Body of pancreas (tissue), 4 donors: Measurements from ENCODE around the gene MYCBP2. TPM values are rescaled to one million over a fixed set of nuclear protein-coding genes. Genes with fewer than 3 reads are reported as not detected.

Experiments used
- ATAC-seq: fragments of 150-250 bp; one replicate; pipeline ENCODE4 v1.9.1; 2016
- DNase-seq, 4 donors: peaks; one replicate each; pipeline ENCODE4 v3.0.0-alpha.2; 2019
- H3K27ac ChIP-seq, 4 donors: fragments of 200-600 bp; sonication (generic); 1 replicate in 3 of 4; 2 replicates in 1 of 4; pipeline versions ENCODE4 v1.5.1 to v1.6.1; 2016 to 2019; ENCODE audit warnings: mild to moderate bottlenecking in 1 of 4, mixed read lengths in 1 of 4, moderate library complexity in 1 of 4
- H3K27me3 ChIP-seq, 2 donors: fragments of 200-600 bp; sonication (generic); one replicate each; pipeline ENCODE4 v1.6.0; 2016; ENCODE audit warnings: mild to moderate bottlenecking in 1 of 2
- H3K36me3 ChIP-seq, 2 donors: fragments of 200-600 bp; sonication (generic); replicated peaks in 1 of 2; 2 replicates each; pipeline ENCODE4 v1.5.1; 2016; ENCODE audit warnings: low read depth in 2 of 2; ENCODE audit not compliant: insufficient read depth in 1 of 2
- H3K4me1 ChIP-seq: fragments of 200-600 bp; sonication (generic); one replicate; pipeline ENCODE4 v1.6.0; 2016
- H3K4me3 ChIP-seq, 2 donors: fragments of 200-600 bp; sonication (generic); 1 replicate in 1 of 2; 2 replicates in 1 of 2; pipeline ENCODE4 v1.5.1; 2016 to 2019
- H3K9me3 ChIP-seq, 3 donors: fragments of 200-600 bp; sonication (generic); 1 replicate in 2 of 3; 2 replicates in 1 of 3; pipeline ENCODE4 v1.5.1; 2016
- CTCF ChIP-seq, 7 experiments: fragments of 450-650 bp in 4 of 7; fragments of 200-600 bp in 3 of 7; sonication (generic) in 3 of 7; IDR thresholded peaks; one replicate each; pipeline ENCODE4 v1.5.1; 2016 to 2019; ENCODE audit warnings: antibody characterized with exemption in 7 of 7
- POLR2A ChIP-seq, 3 donors: fragments of 450-650 bp; IDR thresholded peaks; one replicate each; pipeline ENCODE4 v1.6.1; 2016; ENCODE audit warnings: antibody characterized with exemption in 3 of 3, mild to moderate bottlenecking in 2 of 3
- WGBS, 2 donors: methylation state at CpG; one replicate each; pipeline ENCODE4 v1.1.5; 2017; 5-methylcytosine and 5-hydroxymethylcytosine counted together
- intact Hi-C: fragments of 100-400 bp; cut with DNase I; formaldehyde crosslinking; loops from one replicate; pipeline ENCODE4 v1.15.1; 2023
- total RNA-seq, 2 donors: library from RNA; depleted of rRNA; stranded (reverse); fragments of >200 nt; gene quantifications; one replicate each; pipeline ENCODE4 v1.1.0, GENCODE V29; 2016

Gene MYCBP2
- total RNA-seq, 2 donors from 2014 or later = 85.9 to 127 TPM

DNA sequence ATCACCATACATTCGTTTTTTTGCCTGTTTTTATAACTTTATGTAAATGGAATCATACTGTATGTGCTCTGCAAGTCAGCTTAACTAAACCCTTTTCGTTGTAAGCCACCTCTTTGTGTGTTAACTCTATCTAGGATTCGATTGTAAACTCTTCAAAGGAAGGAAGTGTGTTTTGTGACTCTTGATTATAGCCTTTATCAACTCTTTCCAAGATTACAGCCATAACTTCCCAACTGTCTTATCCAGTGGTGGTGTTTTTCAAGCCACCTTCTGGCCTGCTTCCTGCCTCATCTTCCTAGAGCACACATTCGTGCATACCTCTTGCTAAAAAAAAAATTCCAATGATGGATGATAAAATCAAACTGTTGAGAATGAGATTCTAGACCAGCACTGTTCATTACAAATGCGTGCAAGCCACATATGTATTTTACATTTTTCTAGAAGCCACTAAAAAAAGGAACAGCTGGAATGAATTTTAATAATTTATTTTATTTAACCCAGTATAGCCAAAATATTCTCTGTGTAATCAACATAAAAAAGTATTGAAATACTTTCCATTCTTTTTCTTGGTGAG lies 287.9 kb downstream of the MYCBP2 start:
- 52 to 65% methylated on average over 5 of the region's 5 CpGs for WGBS, 2 donors
- Histone ChIP-seq H3K4me3 (no peak overlapping the region), H3K4me1 (peaks cover 10% of the 10 kb centered on the region), H3K27ac (no peak overlapping the region), H3K36me3 (no peaks in the 10 kb centered on the region), H3K27me3 (no peaks in the 10 kb centered on the region), H3K9me3 (no peaks in the 10 kb centered on the region)
- ATAC-seq = no peak
- DNase-seq = no peak
- intact Hi-C loops = no loop called here
- TF ChIP-seq POLR2A (IDR thresholded peaks at IDR 0.05) (no peak), CTCF (IDR thresholded peaks at IDR 0.05) (no peak)

- Histone ChIP-seq H3K27me3 (no peaks in the 10 kb centered on the region), H3K4me1 (peaks cover 10% of the 10 kb centered on the region), H3K4me3 (no peak overlapping the region), H3K36me3 (no peaks in the 10 kb centered on the region), H3K9me3 (no peaks in the 10 kb centered on the region), H3K27ac (no peak overlapping the region)
- 37 to 40% methylated on average over 1 of the region's 1 CpG for WGBS, 2 donors
- DNase-seq (no peak), ATAC-seq (no peak)
- intact Hi-C loops = no loop called here
- no peak for TF ChIP-seq POLR2A (IDR thresholded peaks at IDR 0.05)
- TF ChIP-seq CTCF (IDR thresholded peaks at IDR 0.05) = no peak
Observed at GRCh38 chr13:77036279-77036678, 290.6 kb downstream of the MYCBP2 start.

- no peak overlapping the region for H3K4me3 ChIP-seq
- 95 to 99% methylated on average over 5 of the region's 5 CpGs for WGBS, 2 donors
- DNase-seq (no peak), ATAC-seq (no peak)
- H3K9me3 ChIP-seq = no peaks in the 10 kb centered on the region
- H3K36me3 ChIP-seq = no peaks in the 10 kb centered on the region
- H3K4me1 ChIP-seq = peaks cover 6% of the 10 kb centered on the region
- H3K27ac ChIP-seq = no peak overlapping the region
- no peaks in the 10 kb centered on the region for H3K27me3 ChIP-seq
- TF ChIP-seq POLR2A (IDR thresholded peaks at IDR 0.05) (no peak), CTCF (IDR thresholded peaks at IDR 0.05) (no peak)
- intact Hi-C loops = no loop called here
Observed at GRCh38 chr13:77034881-77035280, 292.0 kb downstream of the MYCBP2 start.

DNA sequence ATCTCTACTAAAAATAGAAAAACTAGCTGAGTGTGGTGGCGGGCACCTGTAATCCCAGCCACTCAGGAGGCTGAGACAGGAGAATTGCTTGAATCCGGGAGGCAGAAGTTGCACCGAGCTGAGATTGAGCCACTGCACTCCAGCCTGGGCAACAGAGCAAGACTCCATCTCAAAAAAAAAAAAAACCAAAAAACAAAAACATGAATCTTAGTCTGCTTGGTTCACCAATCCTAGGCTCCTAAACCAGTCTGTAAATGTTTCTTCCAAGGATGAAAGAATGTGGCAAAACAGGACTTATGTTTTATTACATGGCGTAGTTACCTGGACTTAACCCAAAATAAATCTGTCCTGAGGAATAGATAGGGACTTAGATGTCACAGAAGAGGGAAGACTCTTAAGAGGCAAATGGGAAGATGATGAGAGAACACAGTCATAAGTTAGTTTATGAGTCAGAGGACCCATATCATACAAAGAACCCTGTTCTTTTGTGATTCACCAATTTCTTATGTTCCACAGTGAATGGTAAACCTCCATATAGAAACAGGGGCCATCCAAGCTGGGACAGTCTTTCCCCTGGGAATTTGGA lies 293.1 kb downstream of the MYCBP2 start:
- no peak for DNase-seq
- Histone ChIP-seq H3K27ac (no peak overlapping the region), H3K4me3 (no peak overlapping the region), H3K4me1 (peaks cover 6% of the 10 kb centered on the region), H3K27me3 (no peaks in the 10 kb centered on the region), H3K9me3 (no peaks in the 10 kb centered on the region), H3K36me3 (no peaks in the 10 kb centered on the region)
- no peak for TF ChIP-seq POLR2A (IDR thresholded peaks at IDR 0.05)
- no peak for TF ChIP-seq CTCF (IDR thresholded peaks at IDR 0.05)
- no peak for ATAC-seq
- WGBS, 2 donors = 92 to 95% methylated on average over 4 of the region's 4 CpGs
- intact Hi-C loops = no loop called here

- intact Hi-C loops = no loop called here
- WGBS, 2 donors = 91 to 97% methylated on average over 6 of the region's 6 CpGs
- no peak for TF ChIP-seq CTCF (IDR thresholded peaks at IDR 0.05)
- no peak for TF ChIP-seq POLR2A (IDR thresholded peaks at IDR 0.05)
Observed at GRCh38 chr13:77031656-77032243, 295.1 kb downstream of the MYCBP2 start.

More at GRCh38 chr13:77031656-77032243, 295.1 kb downstream of the MYCBP2 start:
- Histone ChIP-seq H3K4me1 (peaks cover 12% of the 10 kb centered on the region), H3K27ac (no peak overlapping the region), H3K27me3 (no peaks in the 10 kb centered on the region), H3K4me3 (no peak overlapping the region), H3K9me3 (no peaks in the 10 kb centered on the region), H3K36me3 (no peaks in the 10 kb centered on the region)
- ATAC-seq = no peak
- no peak for DNase-seq
